ENCODE results near the gene NET1.
"Not testable (repeated sequence)": the region's sequence is repeated elsewhere in the genome, so short reads cannot be mapped to it uniquely, and the experiment has no call there.

DNA sequence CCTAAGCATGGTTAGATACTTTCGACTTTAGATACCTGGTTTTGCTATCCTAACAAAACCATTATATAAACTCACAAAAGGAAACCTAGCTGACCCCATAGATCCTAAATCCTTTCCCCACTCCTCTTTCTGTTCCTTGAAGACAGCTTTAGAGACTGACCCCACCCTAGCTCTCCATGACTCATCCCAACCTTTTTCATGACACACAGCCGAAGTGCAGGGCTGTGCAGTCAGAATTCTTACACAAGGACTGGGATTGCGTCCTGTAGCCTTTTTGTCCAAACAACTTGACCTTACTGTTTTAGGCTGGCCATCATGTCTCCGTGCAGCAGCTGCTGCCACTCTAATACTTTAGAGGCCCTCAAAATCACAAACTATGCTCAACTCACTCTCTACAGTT lies 62.3 kb downstream of the NET1 start:
- not testable (repeated sequence) for TF ChIP-seq POLR2A, CTCF (IDR thresholded peaks at IDR 0.05)
